ENCODE results near the gene NEU4. TPM values are rescaled to one million over a fixed set of nuclear protein-coding genes. Genes with fewer than 3 reads are reported as not detected.

NEU4 gene
- total RNA-seq, 2 experiments from 2014 or later = 0.84 TPM; not detected in 1

DNA sequence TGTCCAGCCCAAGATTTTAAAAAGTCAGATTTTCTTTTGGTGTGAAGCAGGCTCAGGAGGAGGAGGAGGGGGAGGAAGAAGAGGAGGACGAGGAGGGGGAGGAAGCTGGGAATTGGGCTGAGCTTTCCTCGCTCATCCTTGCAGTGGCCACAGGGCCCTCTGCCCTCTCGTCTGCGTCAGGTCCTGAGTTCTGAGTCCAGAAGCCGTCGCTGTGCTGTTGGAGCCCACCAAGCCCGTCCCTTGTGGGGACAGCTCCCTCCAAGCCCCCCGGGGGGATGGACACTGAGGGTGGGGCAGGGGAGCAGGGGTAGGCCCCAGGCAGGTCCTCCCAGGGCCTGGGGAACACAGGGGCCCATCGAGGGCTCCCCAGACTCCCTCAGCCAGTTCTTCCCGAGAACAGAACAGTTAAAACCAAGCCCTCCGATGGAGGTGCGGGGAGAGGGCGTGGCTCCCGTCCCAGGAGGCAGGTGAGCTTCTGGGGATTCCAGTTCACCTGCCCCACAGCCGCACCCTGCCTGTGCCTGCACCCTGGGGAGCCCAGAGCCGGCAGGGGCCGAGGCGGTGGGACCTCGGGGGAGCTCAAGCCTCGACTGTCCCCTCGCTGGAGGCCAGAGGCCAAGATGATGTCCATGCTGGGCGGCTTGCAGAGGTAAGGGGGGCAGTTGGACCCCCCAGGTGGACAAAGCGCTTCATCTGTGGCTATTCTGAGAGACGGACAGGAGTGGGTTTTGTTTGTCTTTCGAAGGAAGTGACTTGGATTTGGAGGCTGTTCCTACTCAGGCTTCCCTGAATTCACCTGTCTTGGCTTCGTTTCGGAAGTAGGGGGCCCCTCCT, 32.4 kb upstream of the NEU4 start, which contains the start of gene GAL3ST2:
Gene GAL3ST2, plus strand, starts transcription at position 487 of the 834 bp plus-strand sequence. Its CDS starts 134 bp downstream, at position 621.
- TF ChIP-seq, protein P1, sequence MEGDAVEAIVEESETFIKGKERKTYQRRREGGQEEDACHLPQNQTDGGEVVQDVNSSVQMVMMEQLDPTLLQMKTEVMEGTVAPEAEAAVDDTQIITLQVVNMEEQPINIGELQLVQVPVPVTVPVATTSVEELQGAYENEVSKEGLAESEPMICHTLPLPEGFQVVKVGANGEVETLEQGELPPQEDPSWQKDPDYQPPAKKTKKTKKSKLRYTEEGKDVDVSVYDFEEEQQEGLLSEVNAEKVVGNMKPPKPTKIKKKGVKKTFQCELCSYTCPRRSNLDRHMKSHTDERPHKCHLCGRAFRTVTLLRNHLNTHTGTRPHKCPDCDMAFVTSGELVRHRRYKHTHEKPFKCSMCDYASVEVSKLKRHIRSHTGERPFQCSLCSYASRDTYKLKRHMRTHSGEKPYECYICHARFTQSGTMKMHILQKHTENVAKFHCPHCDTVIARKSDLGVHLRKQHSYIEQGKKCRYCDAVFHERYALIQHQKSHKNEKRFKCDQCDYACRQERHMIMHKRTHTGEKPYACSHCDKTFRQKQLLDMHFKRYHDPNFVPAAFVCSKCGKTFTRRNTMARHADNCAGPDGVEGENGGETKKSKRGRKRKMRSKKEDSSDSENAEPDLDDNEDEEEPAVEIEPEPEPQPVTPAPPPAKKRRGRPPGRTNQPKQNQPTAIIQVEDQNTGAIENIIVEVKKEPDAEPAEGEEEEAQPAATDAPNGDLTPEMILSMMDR (conservative IDR thresholded peaks at IDR 0.05; ENCODE audit: low read length) = no peak
- no peak for TF ChIP-seq EZH2phosphoT487 (IDR thresholded peaks at IDR 0.05; ENCODE audit: borderline replicate concordance, low read depth, low read length)
- no peak within 1 kb of the TSS for H3K27ac ChIP-seq (ENCODE audit: low read depth, low read length, poor library complexity, severe bottlenecking)
- no peak within 1 kb of the TSS for H3K4me2 ChIP-seq (ENCODE audit: low read length)
- H2AFZ ChIP-seq (ENCODE audit: low read length) = no peak within 1 kb of the TSS
- no peaks in the 10 kb centered on the region for H3K4me1 ChIP-seq (ENCODE audit: insufficient read depth, low read length, poor library complexity, severe bottlenecking)
- H3K36me3 ChIP-seq (ENCODE audit: insufficient read depth, low read length) = no peaks in the 10 kb centered on the region
- no peaks in the 10 kb centered on the region for H4K20me1 ChIP-seq (ENCODE audit: insufficient read depth, low read length)
- no peaks in the 10 kb centered on the region for H3K9me2 ChIP-seq (ENCODE audit: insufficient read depth, low read length)
- no peaks in the 10 kb centered on the region for H3K79me2 ChIP-seq (ENCODE audit: insufficient read depth, low read depth, low read length)
- peaks cover 10% of the 10 kb centered on the region; the same call in 1 of the 2 replicates for H3K9me3 ChIP-seq (ENCODE audit: low read length)
- ChIA-PET POLR2A (no interaction called here), CTCF (ENCODE audit: unreplicated experiment) (no interaction called here)
- BruUV-seq (replicated peaks) = no TSS peak
- intact Hi-C loops (cut with micrococcal nuclease; ENCODE audit: unreplicated experiment) = no loop called here
- H3K4me3 ChIP-seq (ENCODE audit: low read depth, low read length, poor library complexity, severe bottlenecking) = no peak within 1 kb of the TSS
- no peak for DNase-seq (ENCODE audit: low spot score)

DNA sequence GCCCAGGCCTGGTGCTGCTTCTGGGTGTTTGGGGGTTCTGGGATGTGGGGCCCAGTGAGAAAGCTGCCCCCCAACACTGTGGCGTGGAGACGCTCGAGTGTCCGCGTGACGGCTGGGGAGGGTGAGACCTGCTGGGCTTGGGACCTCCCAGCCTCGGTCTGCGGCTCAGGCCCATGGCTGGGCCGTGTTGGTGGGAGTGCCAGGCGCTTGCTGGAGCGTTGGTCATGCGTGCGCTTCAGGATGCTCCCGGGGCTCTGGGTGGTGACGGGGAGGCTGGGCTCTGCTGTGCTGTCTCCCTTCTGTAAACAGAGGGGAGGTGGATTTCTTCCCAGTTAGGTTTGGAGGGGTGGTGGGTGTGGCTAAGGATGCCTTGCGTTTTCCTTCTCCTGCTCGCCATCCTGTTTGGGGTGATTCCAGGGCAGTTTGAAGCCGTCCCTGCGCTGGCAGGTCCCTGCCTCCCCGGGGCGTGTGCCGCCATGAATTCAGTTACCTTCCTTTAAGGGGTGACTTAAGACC, 31.8 kb upstream of the NEU4 start:
- Histone ChIP-seq H3K4me1 (ENCODE audit: insufficient read depth, low read length, poor library complexity, severe bottlenecking) (no peaks in the 10 kb centered on the region), H2AFZ (ENCODE audit: low read length) (no peak overlapping the region), H3K36me3 (ENCODE audit: insufficient read depth, low read length) (no peaks in the 10 kb centered on the region), H3K9me3 (ENCODE audit: low read length) (peaks cover 14% of the 10 kb centered on the region; the same call in 1 of the 2 replicates), H3K9me2 (ENCODE audit: insufficient read depth, low read length) (no peaks in the 10 kb centered on the region), H3K27ac (ENCODE audit: low read depth, low read length, poor library complexity, severe bottlenecking) (no peak overlapping the region), H3K4me3 (ENCODE audit: low read depth, low read length, poor library complexity, severe bottlenecking) (no peak overlapping the region), H4K20me1 (ENCODE audit: insufficient read depth, low read length) (no peaks in the 10 kb centered on the region), H3K4me2 (ENCODE audit: low read length) (no peak overlapping the region), H3K79me2 (ENCODE audit: insufficient read depth, low read depth, low read length) (no peaks in the 10 kb centered on the region)
- no peak for DNase-seq (ENCODE audit: low spot score)
- CTCF ChIA-PET (ENCODE audit: unreplicated experiment) = no interaction called here
- POLR2A ChIA-PET = no interaction called here
- no peak for TF ChIP-seq EZH2phosphoT487 (IDR thresholded peaks at IDR 0.05; ENCODE audit: borderline replicate concordance, low read depth, low read length)
- TF ChIP-seq, protein P1 (conservative IDR thresholded peaks at IDR 0.05; ENCODE audit: low read length) = no peak
- no TSS peak for BruUV-seq (replicated peaks)
- intact Hi-C loops (cut with micrococcal nuclease; ENCODE audit: unreplicated experiment) = no loop called here

All from OCI-LY7 (cell line).